ENCODE data around the gene EPHB6. TPM values are rescaled to one million over a fixed set of nuclear protein-coding genes. Genes with fewer than 3 reads are reported as not detected.
A peak's percentile ranks its signal among the peaks of the same experiment; 100 is the strongest.

The EPHB6 gene
- total RNA-seq, 1 donor = 4.0 TPM

DNA sequence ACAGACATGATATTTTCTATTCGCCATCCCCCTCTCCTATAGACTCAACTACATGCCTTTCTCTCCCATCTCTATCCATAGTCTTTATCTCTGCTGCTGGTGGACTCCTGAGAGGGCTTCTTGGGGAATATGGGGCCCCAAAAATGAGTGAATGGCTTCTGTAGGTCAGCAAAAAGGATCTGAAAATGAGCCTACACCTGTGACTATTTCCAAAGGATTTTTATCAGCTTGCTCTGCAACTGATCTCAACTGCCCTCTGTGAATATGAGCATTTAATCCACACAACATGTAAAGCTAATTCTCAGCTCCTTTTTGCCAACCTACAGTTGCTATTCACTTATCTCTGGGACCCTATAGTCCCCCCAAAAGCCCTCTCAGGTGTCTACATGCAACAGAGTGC lies 47.9 kb upstream of the EPHB6 start:
- Histone ChIP-seq H3K27ac (ENCODE audit: low read depth, low read length) (no peak overlapping the region), H4K20me1 (ENCODE audit: insufficient read depth, low read length) (no peaks in the 10 kb centered on the region), H3K9me3 (ENCODE audit: low read depth, low read length) (no peaks in the 10 kb centered on the region), H2AFZ (ENCODE audit: low read length) (no peak overlapping the region), H3K27me3 (ENCODE audit: insufficient read depth, low read length) (peaks cover 4% of the 10 kb centered on the region), H3K4me2 (ENCODE audit: insufficient read depth, low read length) (no peak overlapping the region), H3K79me2 (ENCODE audit: insufficient read depth, low read length) (no peaks in the 10 kb centered on the region), H3K36me3 (ENCODE audit: insufficient read depth, low read length) (no peaks in the 10 kb centered on the region), H3K4me3 (ENCODE audit: insufficient read depth, low read length) (no peak overlapping the region), H3K4me1 (ENCODE audit: insufficient read depth, low read length) (peaks cover 22% of the 10 kb centered on the region)
- DNase-seq (ENCODE audit: insufficient read length, low spot score, missing footprints) = no peak
- TF ChIP-seq, protein P1, sequence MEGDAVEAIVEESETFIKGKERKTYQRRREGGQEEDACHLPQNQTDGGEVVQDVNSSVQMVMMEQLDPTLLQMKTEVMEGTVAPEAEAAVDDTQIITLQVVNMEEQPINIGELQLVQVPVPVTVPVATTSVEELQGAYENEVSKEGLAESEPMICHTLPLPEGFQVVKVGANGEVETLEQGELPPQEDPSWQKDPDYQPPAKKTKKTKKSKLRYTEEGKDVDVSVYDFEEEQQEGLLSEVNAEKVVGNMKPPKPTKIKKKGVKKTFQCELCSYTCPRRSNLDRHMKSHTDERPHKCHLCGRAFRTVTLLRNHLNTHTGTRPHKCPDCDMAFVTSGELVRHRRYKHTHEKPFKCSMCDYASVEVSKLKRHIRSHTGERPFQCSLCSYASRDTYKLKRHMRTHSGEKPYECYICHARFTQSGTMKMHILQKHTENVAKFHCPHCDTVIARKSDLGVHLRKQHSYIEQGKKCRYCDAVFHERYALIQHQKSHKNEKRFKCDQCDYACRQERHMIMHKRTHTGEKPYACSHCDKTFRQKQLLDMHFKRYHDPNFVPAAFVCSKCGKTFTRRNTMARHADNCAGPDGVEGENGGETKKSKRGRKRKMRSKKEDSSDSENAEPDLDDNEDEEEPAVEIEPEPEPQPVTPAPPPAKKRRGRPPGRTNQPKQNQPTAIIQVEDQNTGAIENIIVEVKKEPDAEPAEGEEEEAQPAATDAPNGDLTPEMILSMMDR (IDR thresholded peaks at IDR 0.05; ENCODE audit: extremely low read depth, low read depth, low read length) = no peak

- Histone ChIP-seq H3K27me3 (ENCODE audit: insufficient read depth, low read length) (peaks cover 4% of the 10 kb centered on the region), H3K36me3 (ENCODE audit: insufficient read depth, low read length) (no peaks in the 10 kb centered on the region), H4K20me1 (ENCODE audit: insufficient read depth, low read length) (no peaks in the 10 kb centered on the region), H3K4me1 (ENCODE audit: insufficient read depth, low read length) (peaks cover 29% of the 10 kb centered on the region), H2AFZ (ENCODE audit: low read length) (no peak overlapping the region), H3K4me2 (ENCODE audit: insufficient read depth, low read length) (no peak overlapping the region), H3K9me3 (ENCODE audit: low read depth, low read length) (no peaks in the 10 kb centered on the region), H3K27ac (ENCODE audit: low read depth, low read length) (peak overlapping the region; percentile 62), H3K79me2 (ENCODE audit: insufficient read depth, low read length) (no peaks in the 10 kb centered on the region), H3K4me3 (ENCODE audit: insufficient read depth, low read length) (no peak overlapping the region)
- DNase-seq (ENCODE audit: insufficient read length, low spot score, missing footprints) = no peak
- TF ChIP-seq, protein P1 (IDR thresholded peaks at IDR 0.05; ENCODE audit: extremely low read depth, low read depth, low read length) = no peak
These were observed 46.9 kb upstream of the EPHB6 start for GRCh38 chr7:142807855-142808460.

DNA sequence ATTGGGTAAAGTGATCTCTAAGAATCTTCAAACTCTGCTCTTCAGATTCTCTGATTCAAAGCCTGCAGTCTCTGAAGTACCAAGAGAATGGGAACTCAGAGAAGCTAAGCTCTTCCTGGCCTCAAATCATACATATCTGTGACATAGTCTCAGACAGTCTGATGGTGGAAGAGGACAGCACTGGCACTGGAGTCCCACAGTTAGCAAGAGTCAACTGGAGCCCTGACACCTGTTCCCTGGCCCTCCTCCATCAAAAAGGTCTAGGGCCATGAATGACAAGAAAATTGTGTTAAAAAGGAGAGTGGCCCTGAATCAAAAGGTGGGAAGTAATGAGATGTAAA lies 46.4 kb upstream of the EPHB6 start:
- H3K9me3 ChIP-seq (ENCODE audit: low read depth, low read length) = no peaks in the 10 kb centered on the region
- no peak overlapping the region for H3K4me3 ChIP-seq (ENCODE audit: insufficient read depth, low read length)
- H3K79me2 ChIP-seq (ENCODE audit: insufficient read depth, low read length) = no peaks in the 10 kb centered on the region
- H4K20me1 ChIP-seq (ENCODE audit: insufficient read depth, low read length) = no peaks in the 10 kb centered on the region
- H2AFZ ChIP-seq (ENCODE audit: low read length) = no peak overlapping the region
- H3K36me3 ChIP-seq (ENCODE audit: insufficient read depth, low read length) = no peaks in the 10 kb centered on the region
- no peak for DNase-seq (ENCODE audit: insufficient read length, low spot score, missing footprints)
- peaks cover 4% of the 10 kb centered on the region for H3K27me3 ChIP-seq (ENCODE audit: insufficient read depth, low read length)
- peaks cover 34% of the 10 kb centered on the region for H3K4me1 ChIP-seq (ENCODE audit: insufficient read depth, low read length)
- TF ChIP-seq, protein P1 (IDR thresholded peaks at IDR 0.05; ENCODE audit: extremely low read depth, low read depth, low read length) = no peak
- no peak overlapping the region for H3K4me2 ChIP-seq (ENCODE audit: insufficient read depth, low read length)
- peak overlapping the region; percentile 62 for H3K27ac ChIP-seq (ENCODE audit: low read depth, low read length)

DNA sequence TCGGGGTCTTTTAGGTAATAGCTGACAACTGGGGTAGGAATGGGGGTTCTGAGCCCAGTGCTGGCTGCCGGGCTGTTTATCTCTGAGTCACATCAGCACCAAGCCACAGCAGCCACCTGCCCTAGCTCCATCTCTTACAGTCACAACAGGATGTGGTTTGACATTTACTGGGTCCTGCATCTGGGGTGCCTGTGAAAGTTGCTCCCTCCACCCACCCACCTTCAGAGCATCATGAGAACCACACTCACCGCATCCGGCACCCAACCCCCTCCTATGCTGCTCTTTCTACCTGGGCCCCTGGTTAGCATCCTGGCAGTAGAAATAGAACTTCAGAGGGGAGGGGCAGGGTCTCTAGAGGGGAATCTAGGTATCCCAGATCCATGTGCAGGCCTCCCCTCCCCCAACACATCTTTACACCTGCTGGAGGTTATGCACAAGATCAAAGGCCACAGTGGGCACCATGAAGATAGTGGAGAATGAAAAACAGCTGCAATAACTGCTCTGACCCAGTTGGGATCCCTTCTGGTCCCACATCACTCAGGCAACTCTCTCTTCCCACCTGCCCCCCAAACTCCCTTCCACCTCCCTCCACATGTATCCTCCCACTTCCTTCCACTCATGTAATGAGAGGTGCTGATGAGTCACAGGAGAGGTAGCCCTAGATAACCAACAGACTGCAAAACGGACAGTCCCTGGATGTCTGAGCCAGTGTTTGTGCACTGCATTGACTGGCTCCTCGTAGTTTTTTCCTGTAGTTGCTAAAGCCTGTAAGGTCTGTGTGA lies 45.9 kb upstream of the EPHB6 start:
- Histone ChIP-seq H3K27ac (ENCODE audit: low read depth, low read length) (peak overlapping the region; percentile 62), H3K79me2 (ENCODE audit: insufficient read depth, low read length) (no peaks in the 10 kb centered on the region), H3K36me3 (ENCODE audit: insufficient read depth, low read length) (no peaks in the 10 kb centered on the region), H3K4me2 (ENCODE audit: insufficient read depth, low read length) (no peak overlapping the region), H3K27me3 (ENCODE audit: insufficient read depth, low read length) (peaks cover under 1% of the 10 kb centered on the region), H2AFZ (ENCODE audit: low read length) (no peak overlapping the region), H4K20me1 (ENCODE audit: insufficient read depth, low read length) (no peaks in the 10 kb centered on the region), H3K9me3 (ENCODE audit: low read depth, low read length) (no peaks in the 10 kb centered on the region), H3K4me1 (ENCODE audit: insufficient read depth, low read length) (peaks cover 38% of the 10 kb centered on the region), H3K4me3 (ENCODE audit: insufficient read depth, low read length) (no peak overlapping the region)
- no peak for DNase-seq (ENCODE audit: insufficient read length, low spot score, missing footprints)
- TF ChIP-seq, protein P1 (IDR thresholded peaks at IDR 0.05; ENCODE audit: extremely low read depth, low read depth, low read length) = no peak
